ENCODE results near the gene METRNL.
"Not testable (repeated sequence)": the region's sequence is repeated elsewhere in the genome, so short reads cannot be mapped to it uniquely, and the experiment has no call there.

The METRNL gene

GRCh38 chr17:83079352-83079747 lies at the start of gene METRNL:
TSS of gene METRNL (plus strand) at chr17:83079609. CDS start at chr17:83079816, 207 bp downstream.
- peak; percentile 28 for DNase-seq

DNA sequence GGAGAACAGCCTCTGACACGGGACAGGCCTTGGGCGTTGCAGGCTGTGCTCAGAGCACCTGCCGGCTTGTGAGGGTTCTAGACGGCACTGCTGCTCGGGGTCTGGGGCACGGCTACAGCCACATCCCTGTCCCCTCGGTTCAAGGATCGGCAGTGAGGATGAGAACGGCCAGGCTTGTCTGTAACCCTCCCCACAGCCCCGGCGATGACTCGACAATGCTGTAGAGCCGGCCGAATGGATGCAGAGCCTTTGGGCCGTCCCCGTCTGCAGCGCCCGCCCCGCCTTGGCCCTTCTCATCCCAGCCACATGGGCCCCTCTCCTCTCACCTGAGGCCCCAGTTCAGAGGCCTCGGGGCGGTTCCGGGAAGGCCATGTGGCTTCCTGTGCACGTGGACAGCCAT lies 49.0 kb upstream of the METRNL start:
- no peak for DNase-seq

DNA sequence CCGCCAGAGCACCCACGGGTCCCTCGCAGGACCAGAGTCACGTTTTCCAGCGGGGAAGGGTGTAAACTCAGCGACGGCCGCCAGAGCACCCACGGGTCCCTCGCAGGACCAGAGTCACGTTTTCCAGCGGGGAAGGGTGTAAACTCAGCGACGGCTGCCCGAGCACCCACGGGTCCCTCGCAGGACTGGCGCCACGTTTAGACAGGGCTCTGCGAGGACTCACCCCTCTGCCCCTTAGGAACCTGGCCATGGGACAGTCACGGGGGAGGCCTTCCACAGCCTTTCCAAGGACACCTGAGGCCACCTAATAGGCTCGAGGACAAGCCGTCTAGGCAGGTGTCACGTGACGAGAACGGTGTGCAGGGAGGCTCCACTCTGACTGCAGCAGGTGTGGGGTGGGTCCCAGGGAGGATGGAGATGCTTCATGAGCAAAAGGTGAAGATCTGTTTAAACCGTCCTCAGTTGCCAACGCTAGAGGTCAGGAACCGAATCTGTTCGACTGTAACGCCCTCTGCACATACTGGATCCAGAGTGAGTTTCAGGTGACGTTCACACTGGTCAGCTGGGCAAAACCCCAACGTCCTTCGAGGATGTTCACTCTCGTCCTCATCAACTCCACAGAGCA lies 48.0 kb upstream of the METRNL start:
- DNase-seq: no peak

GRCh38 chr17:83031946-83032451 lies 47.4 kb upstream of the METRNL start:
- DNase-seq: not testable (repeated sequence)

- DNase-seq: no peak
Measured at GRCh38 chr17:83032781-83033180, 46.6 kb upstream of the METRNL start.

DNA sequence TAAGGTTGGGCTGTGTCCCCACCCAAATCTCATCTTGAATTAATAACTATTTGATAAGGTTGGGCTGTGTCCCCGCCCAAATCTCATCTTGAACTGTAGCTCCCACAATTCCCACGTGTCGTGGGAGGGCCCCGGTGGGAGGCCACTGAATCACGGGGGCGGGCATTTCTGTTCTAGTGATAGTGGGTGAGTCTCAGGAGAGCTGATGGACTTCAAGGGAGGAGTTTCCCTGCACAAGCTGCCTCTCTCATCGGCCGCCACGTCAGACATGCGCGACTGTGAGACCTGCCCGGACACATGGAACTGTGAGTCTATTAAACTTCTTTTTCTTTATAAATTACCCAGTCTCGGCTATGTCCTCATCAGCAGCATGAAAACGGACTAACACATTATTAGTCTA lies 44.9 kb upstream of the METRNL start:
- no peak for DNase-seq

GRCh38 chr17:83035722-83036121 lies 43.7 kb upstream of the METRNL start:
- no peak for DNase-seq

GRCh38 chr17:83036193-83036592 lies 43.2 kb upstream of the METRNL start:
- no peak for DNase-seq

DNA sequence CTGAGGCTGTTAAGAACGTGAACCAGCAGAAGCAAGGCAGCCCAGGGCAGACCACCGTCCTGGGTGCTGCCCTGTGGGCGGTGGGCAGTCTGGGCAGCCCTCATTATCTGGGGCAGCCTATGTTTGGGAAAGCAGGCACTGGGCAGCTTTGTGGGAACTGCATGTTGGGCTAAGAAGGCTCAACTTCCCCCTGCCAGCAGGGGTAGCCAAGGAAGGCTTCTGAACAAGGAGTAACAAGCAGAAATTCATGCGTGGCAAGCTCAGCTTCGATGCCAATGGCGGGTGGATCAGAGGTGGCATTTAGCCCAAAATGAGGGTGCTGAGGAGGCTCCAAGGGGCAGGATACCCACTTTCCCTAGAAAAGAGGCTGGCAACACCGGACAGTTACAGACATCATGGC lies 42.7 kb upstream of the METRNL start:
- DNase-seq: no peak

GRCh38 chr17:83037084-83037873 lies 42.1 kb upstream of the METRNL start:
- DNase-seq: no peak

DNA sequence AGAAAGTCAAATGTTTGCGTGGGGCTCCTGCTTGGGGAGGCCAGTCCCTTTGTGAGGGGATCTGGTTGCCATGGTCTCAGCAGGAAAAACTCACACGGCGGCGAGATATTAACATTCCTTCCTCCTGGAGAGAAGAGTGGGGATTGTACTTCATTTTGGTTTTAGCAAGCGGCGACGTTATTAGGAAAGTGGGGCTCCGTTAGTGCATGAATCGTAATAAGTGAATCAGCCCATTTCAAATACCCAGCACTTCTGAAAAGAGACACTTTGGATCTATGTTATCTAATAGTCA lies 41.6 kb upstream of the METRNL start:
- DNase-seq: no peak

GRCh38 chr17:83038983-83039382 lies 40.4 kb upstream of the METRNL start:
- DNase-seq: not testable (repeated sequence)

DNA sequence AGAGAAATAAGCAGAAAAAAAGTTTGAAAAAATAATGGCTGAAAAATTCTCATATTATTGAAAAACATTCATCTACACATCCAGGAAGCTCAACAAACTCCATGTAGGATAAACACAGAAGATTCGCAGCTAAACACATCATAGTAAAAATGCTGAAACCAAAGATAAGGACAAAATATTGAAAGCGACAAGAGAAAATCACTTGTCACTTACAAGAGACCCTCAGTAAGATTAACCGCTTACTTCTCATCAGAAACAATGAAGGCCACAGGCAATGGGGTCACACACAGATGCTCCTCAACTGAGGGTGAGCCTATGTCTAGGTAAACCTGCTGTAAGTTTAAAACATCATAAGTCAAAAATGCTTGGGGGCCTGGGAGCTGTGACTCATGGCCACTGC lies 38.1 kb upstream of the METRNL start:
- DNase-seq: no peak

DNA sequence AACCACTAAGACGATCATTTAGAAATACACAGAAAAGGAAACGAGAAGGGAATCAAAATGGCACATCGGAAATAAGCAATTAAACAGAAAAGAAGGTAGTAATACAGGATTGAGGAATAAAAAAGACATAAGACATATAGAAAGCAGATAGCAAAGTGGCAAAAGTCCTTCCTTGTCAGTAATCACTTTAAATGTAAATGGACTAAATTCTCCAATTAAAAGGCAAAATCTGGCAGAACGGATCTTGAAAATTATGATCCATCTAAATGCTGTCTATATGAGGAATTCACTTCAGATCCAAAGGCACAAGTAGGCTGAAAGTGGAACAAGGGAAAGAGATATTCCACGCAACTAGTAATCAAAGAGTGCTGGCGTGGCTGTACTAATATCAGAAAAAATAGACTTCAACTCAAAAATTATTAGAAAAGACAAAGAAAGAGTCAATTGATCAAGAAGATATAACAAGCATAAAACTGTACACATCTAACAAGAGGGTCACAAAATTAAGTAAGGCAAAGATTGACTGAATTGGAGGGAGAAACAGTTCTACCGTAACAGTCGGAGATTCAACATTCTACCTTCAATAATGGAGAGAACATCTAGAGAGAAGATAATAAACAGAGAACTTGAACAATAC lies 36.8 kb upstream of the METRNL start:
- no peak for DNase-seq

DNA sequence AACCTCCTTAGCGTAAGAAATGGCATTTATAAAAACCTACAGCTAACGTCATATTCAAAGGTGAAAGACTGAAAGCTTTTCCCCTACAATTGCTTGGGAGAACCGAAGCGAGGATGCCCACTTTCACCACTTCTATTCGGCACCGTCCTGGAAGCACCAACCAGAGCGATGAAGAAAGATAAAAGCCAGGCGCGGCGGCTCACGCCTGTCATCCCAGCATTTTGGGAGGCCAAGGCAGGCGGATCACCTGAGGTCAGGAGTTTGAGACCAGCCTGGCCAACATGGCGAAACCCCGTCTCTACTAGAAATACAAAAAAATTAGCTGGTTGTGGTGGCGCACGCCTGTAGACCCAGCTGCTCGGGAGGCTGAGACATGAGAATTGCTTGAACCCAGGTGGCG lies 34.9 kb upstream of the METRNL start:
- DNase-seq: not testable (repeated sequence)

GRCh38 chr17:83046448-83047181 lies 32.8 kb upstream of the METRNL start:
- DNase-seq: no peak

GRCh38 chr17:83047182-83047478 lies 32.3 kb upstream of the METRNL start:
- DNase-seq: no peak

DNA sequence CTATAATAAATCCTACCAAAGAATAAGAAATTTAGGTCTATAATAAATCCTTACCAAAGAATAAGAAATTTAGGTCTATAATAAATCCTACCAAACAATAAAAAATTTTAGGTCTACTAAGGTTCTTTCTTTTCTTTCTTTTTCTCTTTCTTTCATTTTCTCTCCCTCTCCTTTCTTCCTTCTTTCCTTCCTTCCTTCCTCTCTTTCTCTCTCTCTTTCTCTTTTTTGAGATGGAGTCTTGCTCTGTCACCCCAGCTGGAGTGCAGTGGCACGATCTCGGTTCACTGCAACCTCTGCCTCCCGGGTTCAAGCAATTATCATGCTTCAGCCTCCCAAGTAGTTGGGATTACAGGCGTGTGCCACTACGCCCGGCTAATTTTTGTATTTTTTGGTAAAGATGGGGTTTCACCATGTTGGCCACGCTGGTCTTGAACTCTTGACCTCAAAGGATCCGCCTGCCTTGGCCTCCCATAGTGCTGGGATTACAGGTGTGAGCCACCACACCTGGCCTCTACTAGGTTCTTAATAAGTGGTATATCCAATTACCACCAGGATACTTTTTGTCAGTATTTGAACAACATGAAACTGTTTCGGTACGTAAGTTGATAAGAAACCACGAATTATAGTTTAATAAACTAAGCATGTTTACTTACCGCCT lies 31.5 kb upstream of the METRNL start:
- not testable (repeated sequence) for DNase-seq

- DNase-seq: no peak
Measured at GRCh38 chr17:83050651-83051395, 28.6 kb upstream of the METRNL start.

DNA sequence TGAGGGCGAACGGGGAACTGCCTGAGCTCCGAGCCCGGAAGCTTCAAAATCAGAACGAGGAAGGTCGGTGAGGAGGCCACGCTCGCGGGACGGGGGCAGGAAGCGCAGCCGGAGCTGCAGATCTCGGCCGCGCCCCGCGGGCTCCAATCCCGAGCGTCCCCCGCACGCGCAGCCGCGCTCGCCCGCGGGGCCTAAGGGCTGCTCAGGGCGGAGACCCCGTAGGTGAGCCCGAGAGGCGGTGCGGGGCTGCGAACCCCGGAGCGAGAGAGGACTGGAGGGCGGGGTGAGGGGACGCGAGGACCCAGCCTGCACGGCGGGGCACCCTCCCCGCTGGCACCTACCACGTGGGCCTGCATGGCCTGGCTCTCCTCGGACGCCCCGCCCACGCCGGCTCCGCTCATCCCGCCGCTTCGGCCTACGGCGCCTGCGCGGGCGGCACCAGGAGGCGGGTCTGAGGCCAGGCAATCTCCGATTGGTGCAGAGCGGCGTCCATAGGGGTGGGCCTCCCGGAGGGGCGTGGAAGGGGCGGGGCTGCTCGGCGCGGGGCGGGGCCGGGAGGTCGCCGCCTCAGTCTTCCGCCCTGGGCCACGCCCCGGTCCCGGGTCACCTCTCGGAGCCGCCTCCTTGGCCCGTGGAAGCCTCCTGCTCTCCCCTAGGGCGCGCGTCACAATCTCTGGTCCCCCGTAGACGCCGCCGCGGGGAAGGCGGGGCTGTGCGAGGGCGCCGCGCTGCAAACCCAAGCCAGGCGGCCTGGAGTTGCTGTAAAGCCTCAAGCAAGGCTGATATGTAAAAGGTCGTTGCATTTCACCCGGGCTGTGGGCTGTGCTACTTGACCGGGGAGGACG lies 27.8 kb upstream of the METRNL start:
- no peak for DNase-seq

- DNase-seq: no peak
Measured at GRCh38 chr17:83052241-83052564, 27.2 kb upstream of the METRNL start.

Data from NCI-H1694 treated with DMSO at 0.1 percent for 48 hours (cell line).